Thyroid gland (tissue), 4 donors: ENCODE results near the gene P4HA1. TPM values are rescaled to one million over a fixed set of nuclear protein-coding genes. Genes with fewer than 3 reads are reported as not detected.
"Not testable (repeated sequence)": the region's sequence is repeated elsewhere in the genome, so short reads cannot be mapped to it uniquely, and the experiment has no call there.

ENCODE experiments used
- DNase-seq, 2 donors: peaks; one replicate each; pipeline ENCODE4 v3.0.0-alpha.2; 2019
- H3K27ac ChIP-seq, 3 donors: fragments of 200-600 bp; sonication (generic); 1 replicate in 2 of 3; 2 replicates in 1 of 3; pipeline ENCODE4 v1.5.1; 2016 to 2019; ENCODE audit warnings: mild to moderate bottlenecking in 1 of 3, moderate library complexity in 1 of 3
- H3K27me3 ChIP-seq: fragments of 200-600 bp; sonication (generic); one replicate; pipeline ENCODE4 v1.5.1; 2019
- H3K36me3 ChIP-seq, 2 donors: fragments of 200-600 bp; sonication (generic); one replicate each; pipeline ENCODE4 v1.5.1; 2016 to 2019
- H3K4me1 ChIP-seq, 2 donors: fragments of 200-600 bp; sonication (generic); one replicate each; pipeline ENCODE4 v1.5.1; 2017 to 2019
- H3K4me3 ChIP-seq, 3 donors: fragments of 200-600 bp; sonication (generic); replicated peaks in 1 of 3; 1 replicate in 2 of 3; 2 replicates in 1 of 3; pipeline ENCODE4 v1.5.1; 2016; ENCODE audit warnings: mild to moderate bottlenecking in 1 of 3
- H3K9me3 ChIP-seq: fragments of 200-600 bp; sonication (generic); one replicate; pipeline ENCODE4 v1.5.1; 2017
- CTCF ChIP-seq, 6 experiments: fragments of 200-600 bp in 3 of 6; fragments of 450-650 bp in 3 of 6; sonication (generic) in 3 of 6; IDR thresholded peaks; one replicate each; pipeline ENCODE4 v1.5.1; 2016 to 2019; ENCODE audit warnings: antibody characterized with exemption in 6 of 6, mild to moderate bottlenecking in 2 of 6, inconsistent platforms in 1 of 6, moderate library complexity in 1 of 6
- POLR2A ChIP-seq, 2 donors: fragments of 450-650 bp; IDR thresholded peaks; one replicate each; pipeline ENCODE4 v1.6.1; 2017; ENCODE audit warnings: antibody characterized with exemption in 2 of 2, mild to moderate bottlenecking in 2 of 2, moderate library complexity in 1 of 2
- WGBS, 2 donors: methylation state at CpG; one replicate each; pipeline ENCODE4 v1.1.5; 2017; 5-methylcytosine and 5-hydroxymethylcytosine counted together
- intact Hi-C: fragments of 100-400 bp; cut with DNase I; formaldehyde crosslinking; loops from one replicate; pipeline ENCODE4 v1.15.1; 2023
- total RNA-seq, 4 donors: library from RNA; depleted of rRNA; stranded (reverse); fragments of >200 nt; gene quantifications; one replicate each; pipeline ENCODE4 v1.2.3, GENCODE V29; 2016

The P4HA1 gene
- total RNA-seq, 4 donors from 2014 or later, result 21.8 to 29.1 (median 24.6) TPM

GRCh38 chr10:73032536-73032935, 64.1 kb downstream of the P4HA1 start:
- 97 to 98% methylated on average over 6 of the region's 6 CpGs for WGBS, 2 donors
- TF ChIP-seq CTCF (IDR thresholded peaks at IDR 0.05) (no peak), POLR2A (IDR thresholded peaks at IDR 0.05) (no peak)
- intact Hi-C loops, result no loop called here

DNA sequence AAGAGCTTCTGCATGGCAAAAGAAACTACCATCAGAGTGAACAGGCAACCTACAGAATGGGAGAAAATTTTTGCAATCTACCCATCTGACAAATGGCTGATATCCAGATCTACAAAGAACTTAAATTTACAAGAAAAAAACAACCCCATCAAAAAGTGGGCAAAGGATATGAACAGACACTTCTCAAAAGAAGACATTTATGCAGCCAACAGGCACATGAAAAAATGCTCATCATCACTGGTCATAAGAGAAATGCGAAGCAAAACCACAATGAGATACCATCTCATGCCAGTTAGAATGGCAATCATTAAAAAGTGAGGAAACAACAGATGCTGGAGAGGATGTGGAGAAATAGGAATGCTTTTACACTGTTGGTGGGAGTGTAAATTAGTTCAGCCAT, 70.0 kb downstream of the P4HA1 start:
- H3K27ac ChIP-seq, H3K27me3 ChIP-seq, intact Hi-C loops, H3K4me1 ChIP-seq, H3K9me3 ChIP-seq, DNase-seq, H3K4me3 ChIP-seq, H3K36me3 ChIP-seq: not testable (repeated sequence)
- WGBS, 2 donors, result 94 to 95% methylated on average over 1 of the region's 1 CpG

More at GRCh38 chr10:73032536-73032935, 64.1 kb downstream of the P4HA1 start:
- no peaks in the 10 kb centered on the region for H3K27me3 ChIP-seq
- no peaks in the 10 kb centered on the region for H3K9me3 ChIP-seq
- peaks cover 4 to 10% of the 10 kb centered on the region in 2 donors for H3K36me3 ChIP-seq
- H3K4me1 ChIP-seq, result no peaks in the 10 kb centered on the region
- H3K4me3 ChIP-seq, result no peak overlapping the region
- no peak for DNase-seq
- no peak overlapping the region for H3K27ac ChIP-seq

GRCh38 chr10:73023455-73024070, 73.1 kb downstream of the P4HA1 start:
- DNase-seq, H3K4me1 ChIP-seq, H3K4me3 ChIP-seq, H3K9me3 ChIP-seq, intact Hi-C loops, H3K36me3 ChIP-seq, H3K27me3 ChIP-seq, H3K27ac ChIP-seq: not testable (repeated sequence)
- WGBS, 2 donors, result 96 to 98% methylated on average over 7 of the region's 7 CpGs

DNA sequence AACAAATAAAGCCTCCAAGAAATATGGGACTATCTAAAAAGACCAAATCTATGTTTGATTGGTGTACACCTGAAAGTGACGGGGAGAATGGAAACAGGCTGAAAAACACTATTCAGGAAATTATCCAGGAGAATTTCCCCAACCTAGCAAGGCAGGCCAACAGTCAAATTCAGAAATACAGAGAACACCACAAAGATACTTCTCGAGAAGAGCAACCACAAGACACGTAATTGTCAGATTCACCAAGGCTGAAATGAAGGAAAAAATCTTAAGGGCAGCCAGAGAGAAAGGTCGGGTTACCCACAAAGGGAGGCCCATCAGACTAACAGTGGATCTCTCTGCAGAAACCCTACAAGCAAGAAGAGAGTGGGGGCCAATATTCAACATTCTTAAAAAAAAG, 73.7 kb downstream of the P4HA1 start:
- H3K9me3 ChIP-seq, intact Hi-C loops: not testable (repeated sequence)
- 92 to 96% methylated on average over 4 of the region's 4 CpGs for WGBS, 2 donors

DNA sequence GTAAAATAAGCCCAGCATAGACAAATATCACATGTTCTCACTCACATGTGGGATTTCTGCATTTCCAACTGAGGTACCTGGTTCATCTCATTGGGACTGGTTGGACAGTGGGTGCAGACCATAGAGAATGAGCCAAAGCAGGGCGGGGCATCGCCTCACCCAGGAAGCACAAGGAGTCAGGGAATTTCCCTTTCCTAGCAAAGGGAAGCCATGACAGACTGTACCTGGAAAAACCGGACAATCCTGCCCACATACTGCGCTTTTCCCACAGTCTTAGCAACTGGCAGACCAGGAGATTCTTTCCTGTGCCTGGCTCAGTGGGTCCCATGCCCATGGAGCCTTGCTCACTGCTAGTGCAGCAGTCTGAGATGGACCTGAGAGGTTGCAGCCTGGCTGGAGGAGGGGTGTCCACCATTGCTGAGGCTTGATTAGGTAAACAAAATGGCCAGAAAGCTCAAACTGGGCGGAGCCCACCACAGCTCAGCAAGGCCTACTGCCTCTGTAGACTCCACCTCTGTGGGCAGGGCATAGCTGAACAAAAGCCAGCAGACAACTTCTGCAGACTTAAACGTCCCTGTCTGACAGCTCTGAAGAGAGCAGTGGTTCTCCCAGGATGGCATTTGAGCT, 75.0 kb downstream of the P4HA1 start:
- H3K9me3 ChIP-seq, DNase-seq, H3K4me3 ChIP-seq, H3K27ac ChIP-seq, H3K4me1 ChIP-seq, intact Hi-C loops, H3K27me3 ChIP-seq, H3K36me3 ChIP-seq: not testable (repeated sequence)
- WGBS, 2 donors, result 87 to 97% methylated on average over 6 of the region's 6 CpGs

More for the DNA sequence above, 73.7 kb downstream of the P4HA1 start:
- H3K27ac ChIP-seq, H3K4me1 ChIP-seq, H3K27me3 ChIP-seq, H3K36me3 ChIP-seq, DNase-seq, H3K4me3 ChIP-seq: not testable (repeated sequence)

GRCh38 chr10:73021050-73021449, 75.6 kb downstream of the P4HA1 start:
- H3K27ac ChIP-seq, result no peak overlapping the region
- intact Hi-C loops, result no loop called here
- H3K27me3 ChIP-seq, result no peaks in the 10 kb centered on the region
- H3K4me1 ChIP-seq, result peaks cover 0 to 5% of the 10 kb centered on the region in 2 donors
- TF ChIP-seq CTCF (IDR thresholded peaks at IDR 0.05) (no peak), POLR2A (IDR thresholded peaks at IDR 0.05) (no peak)
- H3K4me3 ChIP-seq, result no peak overlapping the region
- WGBS, 2 donors, result 94 to 98% methylated on average over 1 of the region's 1 CpG
- no peaks in the 10 kb centered on the region for H3K9me3 ChIP-seq
- H3K36me3 ChIP-seq, result peaks cover 0 to 7% of the 10 kb centered on the region in 2 donors
- DNase-seq, result no peak

DNA sequence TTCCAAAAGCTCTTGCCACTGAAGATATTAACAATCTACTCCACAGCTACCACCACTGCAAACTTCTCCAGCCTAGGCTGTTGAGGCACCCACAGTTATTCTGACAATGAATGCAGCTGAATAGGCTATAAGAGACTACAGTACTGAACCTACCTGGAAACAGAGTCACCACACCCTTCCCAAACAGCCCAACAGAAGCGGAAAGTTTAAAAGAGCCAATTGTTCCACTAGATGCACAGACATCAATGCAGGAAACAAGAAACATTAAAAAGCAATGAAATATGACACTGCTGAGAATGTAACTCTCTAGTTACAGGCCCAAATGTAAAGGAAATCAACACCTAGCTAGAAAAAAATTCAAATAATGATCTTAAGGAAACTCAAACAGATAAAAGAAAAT, 77.6 kb downstream of the P4HA1 start:
- intact Hi-C loops, result no loop called here
- DNase-seq, result no peak
- Histone ChIP-seq H3K27me3 (no peaks in the 10 kb centered on the region), H3K36me3 (peaks cover 0 to 10% of the 10 kb centered on the region in 2 donors), H3K9me3 (no peaks in the 10 kb centered on the region), H3K4me3 (no peak overlapping the region), H3K27ac (no peak overlapping the region), H3K4me1 (peaks cover 0 to 5% of the 10 kb centered on the region in 2 donors)
- WGBS, 2 donors, result 91 to 95% methylated on average over 1 of the region's 1 CpG
- no peak for TF ChIP-seq CTCF (IDR thresholded peaks at IDR 0.05)
- no peak for TF ChIP-seq POLR2A (IDR thresholded peaks at IDR 0.05)
